ENCODE measurements around the gene OR13C2.
"Not testable (repeated sequence)": the region's sequence is repeated elsewhere in the genome, so short reads cannot be mapped to it uniquely, and the experiment has no call there.

The OR13C2 gene

GRCh38 chr9:104605527-104605926 is at the start of gene OR13C2:
Gene OR13C2 (minus strand): TSS chr9:104605627. CDS start chr9:104605627, 0 bp downstream.
- not testable (repeated sequence) for DNase-seq

GRCh38 chr9:104635456-104635855 is 30.0 kb upstream of the OR13C2 start:
- DNase-seq, result no peak

GRCh38 chr9:104633976-104634520 is 28.6 kb upstream of the OR13C2 start:
- DNase-seq, result no peak

GRCh38 chr9:104625964-104626363 is 20.5 kb upstream of the OR13C2 start:
- DNase-seq, result not testable (repeated sequence)

- no peak for DNase-seq
Observed at GRCh38 chr9:104618104-104618503, 12.7 kb upstream of the OR13C2 start, which contains the start of gene OR13C9. Gene OR13C9 (minus strand): TSS chr9:104618204. CDS start chr9:104618204, 0 bp downstream.

- no peak for DNase-seq
Observed at GRCh38 chr9:104617418-104617817, 12.0 kb upstream of the OR13C2 start.

GRCh38 chr9:104611213-104611612 is 5.8 kb upstream of the OR13C2 start:
- no peak for DNase-seq

GRCh38 chr9:104608336-104608735 is 2.9 kb upstream of the OR13C2 start:
- no peak for DNase-seq

GRCh38 chr9:104606152-104606551 is 725 bp upstream of the OR13C2 start:
- DNase-seq, result no peak

- DNase-seq, result no peak
Observed at GRCh38 chr9:104604801-104605200, 626 bp downstream of the OR13C2 start.

GRCh38 chr9:104599313-104599712 is 6.1 kb downstream of the OR13C2 start, which contains the start of gene OR13C5:
Gene OR13C5 (minus strand): TSS chr9:104599413. CDS start chr9:104599413, 0 bp downstream.
- DNase-seq, result not testable (repeated sequence)

GRCh38 chr9:104598749-104599148 is 6.7 kb downstream of the OR13C2 start:
- not testable (repeated sequence) for DNase-seq

GRCh38 chr9:104589626-104590025 is 15.8 kb downstream of the OR13C2 start:
- DNase-seq, result no peak

GRCh38 chr9:104586496-104587180 is 18.8 kb downstream of the OR13C2 start:
- DNase-seq, result no peak

GRCh38 chr9:104580562-104580961 is 24.9 kb downstream of the OR13C2 start:
- no peak for DNase-seq

- DNase-seq, result no peak
Observed at GRCh38 chr9:104577263-104577662, 28.2 kb downstream of the OR13C2 start.

GRCh38 chr9:104575456-104575855 is 30.0 kb downstream of the OR13C2 start:
- no peak for DNase-seq

GRCh38 chr9:104572612-104573011 is 32.8 kb downstream of the OR13C2 start:
- no peak for DNase-seq

GRCh38 chr9:104568868-104569267 is 36.6 kb downstream of the OR13C2 start, which contains the start of gene OR13C8:
Gene OR13C8 (plus strand): TSS chr9:104569168. CDS start chr9:104569168, 0 bp downstream.
- no peak for DNase-seq

- no peak for DNase-seq
Observed at GRCh38 chr9:104564358-104564757, 41.1 kb downstream of the OR13C2 start.

GRCh38 chr9:104556830-104557634 is 48.4 kb downstream of the OR13C2 start:
- no peak for DNase-seq

- no peak for DNase-seq
Observed at GRCh38 chr9:104555521-104555920, 49.9 kb downstream of the OR13C2 start.

All from bone marrow (tissue), 2 donors.